ENCODE measurements around the gene EXOC3.

Gene EXOC3

GRCh38 chr5:415928-416635 is 26.9 kb upstream of the EXOC3 start:
- no peak for TF ChIP-seq CTCF (IDR thresholded peaks at IDR 0.05)

- no peak for TF ChIP-seq CTCF (IDR thresholded peaks at IDR 0.05)
Measured at GRCh38 chr5:416636-416960, 26.4 kb upstream of the EXOC3 start.

GRCh38 chr5:417301-418161 is 25.4 kb upstream of the EXOC3 start:
- TF ChIP-seq CTCF (IDR thresholded peaks at IDR 0.05): no peak

- no peak for TF ChIP-seq CTCF (IDR thresholded peaks at IDR 0.05)
Measured at GRCh38 chr5:418162-419121, 24.5 kb upstream of the EXOC3 start.

- TF ChIP-seq CTCF (IDR thresholded peaks at IDR 0.05): no peak
Measured at GRCh38 chr5:419970-420369, 23.0 kb upstream of the EXOC3 start.

GRCh38 chr5:420632-421286 is 22.2 kb upstream of the EXOC3 start:
- TF ChIP-seq CTCF (IDR thresholded peaks at IDR 0.05): no peak

Measured in LNCAP (cell line).